Ectodermal cell (in vitro differentiated cells): Measurements from ENCODE around the gene TOLLIP.

Source experiments
- H3K27ac ChIP-seq: 2 replicates; pipeline ENCODE4 v1.7.0; 2013; ENCODE audit warnings: mild to moderate bottlenecking, low read depth, low read length; ENCODE audit not compliant: insufficient read depth, poor library complexity, severe bottlenecking
- H3K27me3 ChIP-seq: 2 replicates; pipeline ENCODE4 v1.7.0; 2013; ENCODE audit warnings: mild to moderate bottlenecking, low read length; ENCODE audit not compliant: insufficient read depth, control insufficient read depth, poor library complexity, severe bottlenecking
- H3K36me3 ChIP-seq: one replicate; pipeline ENCODE4 v1.7.0; 2013; ENCODE audit warnings: low read length; ENCODE audit not compliant: control insufficient read depth, insufficient read depth
- H3K4me1 ChIP-seq: one replicate; pipeline ENCODE4 v1.7.0; 2013; ENCODE audit warnings: low read length; ENCODE audit not compliant: control insufficient read depth, insufficient read depth
- H3K4me3 ChIP-seq: 2 replicates; pipeline ENCODE4 v1.7.0; 2013; ENCODE audit warnings: low read depth, low read length, control low read depth; ENCODE audit not compliant: insufficient read depth
- H3K9me3 ChIP-seq: 2 replicates; pipeline ENCODE4 v1.7.0; 2013; ENCODE audit warnings: mild to moderate bottlenecking, low read length, moderate library complexity; ENCODE audit not compliant: control insufficient read depth
- WGBS, 2 experiments: methylation state at CpG; one replicate each; pipeline ENCODE4 v1.1.7; 2013; ENCODE audit warnings: missing lambda C conversion rate in 2 of 2; 5-methylcytosine and 5-hydroxymethylcytosine counted together

The TOLLIP gene

DNA sequence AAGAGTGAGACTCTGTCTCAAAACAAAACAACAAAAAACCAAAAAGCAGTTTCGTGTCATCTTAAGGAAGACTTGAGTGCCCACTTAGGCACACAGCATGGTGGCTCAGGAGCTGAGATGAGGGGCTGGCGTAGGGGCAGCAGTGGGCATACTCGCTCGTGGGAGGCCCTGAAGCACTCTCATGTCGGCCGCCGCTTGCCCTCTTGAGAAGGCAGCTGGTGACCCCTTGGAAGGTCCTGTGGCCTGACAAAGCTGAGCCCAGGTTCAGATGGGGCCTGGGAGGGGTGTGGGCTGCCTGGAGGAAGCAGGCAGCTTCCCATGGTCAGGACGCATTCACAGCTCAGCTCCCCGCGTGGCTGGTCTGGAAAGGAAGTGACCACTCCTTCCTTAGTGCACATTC lies 71.6 kb downstream of the TOLLIP start:
- H3K27ac ChIP-seq = no peak overlapping the region
- H3K9me3 ChIP-seq = no peaks in the 10 kb centered on the region
- 87 to 90% methylated on average over 10 of the region's 10 CpGs for WGBS, 2 experiments
- no peaks in the 10 kb centered on the region for H3K27me3 ChIP-seq
- no peak overlapping the region for H3K4me3 ChIP-seq
- H3K36me3 ChIP-seq = no peaks in the 10 kb centered on the region
- H3K4me1 ChIP-seq = no peaks in the 10 kb centered on the region

- H3K36me3 ChIP-seq = no peaks in the 10 kb centered on the region
- H3K4me3 ChIP-seq = no peak overlapping the region
- no peaks in the 10 kb centered on the region for H3K4me1 ChIP-seq
- WGBS, 2 experiments = 87 to 92% methylated on average over 13 of the region's 13 CpGs
- H3K27me3 ChIP-seq = no peaks in the 10 kb centered on the region
- H3K9me3 ChIP-seq = no peaks in the 10 kb centered on the region
- no peak overlapping the region for H3K27ac ChIP-seq
Observed at GRCh38 chr11:1237128-1237580, 72.3 kb downstream of the TOLLIP start.

- Histone ChIP-seq H3K4me1 (no peaks in the 10 kb centered on the region), H3K36me3 (no peaks in the 10 kb centered on the region), H3K4me3 (no peak overlapping the region), H3K27me3 (no peaks in the 10 kb centered on the region), H3K9me3 (no peaks in the 10 kb centered on the region), H3K27ac (no peak overlapping the region)
- WGBS, 2 experiments = 90 to 91% methylated on average over 37 of the region's 37 CpGs
Observed at GRCh38 chr11:1236316-1237127, 72.9 kb downstream of the TOLLIP start.

DNA sequence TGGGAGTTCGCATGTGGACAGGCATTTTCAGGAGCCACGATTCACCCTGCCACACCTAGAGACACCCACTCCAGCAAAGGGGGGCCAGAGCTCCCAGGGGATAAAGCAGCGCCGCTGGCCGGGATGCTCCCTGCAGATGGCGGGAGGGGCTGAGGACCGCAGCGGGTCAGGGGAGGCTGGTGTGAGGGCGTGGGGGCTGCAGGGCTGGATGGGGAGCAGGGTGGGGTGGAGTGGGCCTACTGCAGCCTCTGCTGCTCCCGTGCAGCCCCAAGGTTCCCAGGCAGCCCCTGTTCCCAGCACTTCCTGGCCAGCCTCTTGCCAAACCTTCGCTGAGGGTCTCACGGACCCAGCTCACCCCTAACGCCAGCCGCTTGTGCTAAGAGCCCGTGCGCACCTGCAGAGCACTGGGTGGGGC lies 73.5 kb downstream of the TOLLIP start:
- Histone ChIP-seq H3K27me3 (no peaks in the 10 kb centered on the region), H3K36me3 (no peaks in the 10 kb centered on the region), H3K9me3 (no peaks in the 10 kb centered on the region), H3K27ac (no peak overlapping the region), H3K4me1 (no peaks in the 10 kb centered on the region), H3K4me3 (no peak overlapping the region)
- 87 to 88% methylated on average over 16 of the region's 16 CpGs for WGBS, 2 experiments

DNA sequence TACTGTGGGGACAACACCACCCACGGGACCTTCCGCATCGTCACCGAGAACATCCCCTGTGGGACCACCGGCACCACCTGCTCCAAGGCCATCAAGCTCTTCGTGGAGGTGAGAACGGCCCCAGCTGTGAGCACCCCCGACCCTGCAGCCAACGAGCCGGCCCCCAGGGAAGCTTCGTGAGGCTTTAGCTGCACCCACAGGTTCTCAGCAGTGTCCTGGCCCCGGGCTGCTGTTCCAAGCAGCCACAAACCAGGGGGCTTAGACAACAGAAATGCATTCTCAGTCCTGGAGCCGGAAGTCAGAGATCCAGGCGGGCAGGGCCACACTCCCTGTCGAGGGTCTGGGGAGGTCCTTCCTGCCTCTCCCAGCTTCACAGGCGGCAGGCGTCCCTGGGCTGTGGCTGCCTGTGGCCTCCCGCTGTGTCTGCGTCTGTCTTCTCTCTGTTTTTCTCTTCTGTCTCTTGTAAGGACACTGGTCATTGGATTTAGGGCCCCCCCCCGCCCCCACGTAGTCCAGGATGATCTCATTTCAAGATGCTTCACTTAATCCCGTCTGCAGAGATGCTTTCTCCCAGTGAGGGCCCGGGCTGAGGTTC lies 74.0 kb downstream of the TOLLIP start:
- Histone ChIP-seq H3K4me1 (no peaks in the 10 kb centered on the region), H3K27ac (no peak overlapping the region), H3K27me3 (no peaks in the 10 kb centered on the region), H3K36me3 (no peaks in the 10 kb centered on the region), H3K9me3 (no peaks in the 10 kb centered on the region), H3K4me3 (no peak overlapping the region)
- WGBS, 2 experiments = 83 to 84% methylated on average over 23 of the region's 23 CpGs

DNA sequence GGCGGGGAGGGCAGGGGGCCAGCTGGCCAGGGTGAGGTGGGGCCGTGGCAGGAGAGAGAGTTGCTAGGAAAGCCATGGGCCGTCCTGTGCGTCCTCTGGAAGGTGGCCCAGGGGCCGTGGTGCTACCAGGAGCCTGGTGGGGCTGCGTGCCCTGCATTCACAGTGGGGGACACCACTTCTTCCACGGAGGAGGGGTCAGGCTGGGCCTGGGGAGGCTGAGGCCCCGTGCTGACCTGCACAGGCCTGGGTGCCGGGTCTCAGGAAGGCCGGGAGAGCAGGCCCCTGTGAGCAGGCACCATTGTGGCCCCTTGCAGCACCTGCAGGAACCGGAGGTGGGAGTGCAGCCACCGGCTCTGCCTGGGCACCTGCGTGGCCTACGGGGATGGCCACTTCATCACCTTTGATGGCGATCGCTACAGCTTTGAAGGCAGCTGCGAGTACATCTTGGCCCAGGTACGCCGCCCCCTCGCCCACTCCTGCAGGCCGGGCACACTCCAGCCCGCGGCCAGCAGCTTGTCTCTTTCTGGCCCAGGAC lies 74.6 kb downstream of the TOLLIP start:
- no peak overlapping the region for H3K4me3 ChIP-seq
- H3K27me3 ChIP-seq = no peaks in the 10 kb centered on the region
- H3K36me3 ChIP-seq = no peaks in the 10 kb centered on the region
- 91 to 92% methylated on average over 23 of the region's 23 CpGs for WGBS, 2 experiments
- H3K27ac ChIP-seq = no peak overlapping the region
- no peaks in the 10 kb centered on the region for H3K9me3 ChIP-seq
- no peaks in the 10 kb centered on the region for H3K4me1 ChIP-seq

GRCh38 chr11:1234054-1234720 lies 75.2 kb downstream of the TOLLIP start:
- WGBS, 2 experiments = 89 to 91% methylated on average over 20 to 22 of the region's 22 CpGs
- Histone ChIP-seq H3K4me1 (no peaks in the 10 kb centered on the region), H3K4me3 (no peak overlapping the region), H3K36me3 (no peaks in the 10 kb centered on the region), H3K9me3 (no peaks in the 10 kb centered on the region), H3K27me3 (no peaks in the 10 kb centered on the region), H3K27ac (no peak overlapping the region)

DNA sequence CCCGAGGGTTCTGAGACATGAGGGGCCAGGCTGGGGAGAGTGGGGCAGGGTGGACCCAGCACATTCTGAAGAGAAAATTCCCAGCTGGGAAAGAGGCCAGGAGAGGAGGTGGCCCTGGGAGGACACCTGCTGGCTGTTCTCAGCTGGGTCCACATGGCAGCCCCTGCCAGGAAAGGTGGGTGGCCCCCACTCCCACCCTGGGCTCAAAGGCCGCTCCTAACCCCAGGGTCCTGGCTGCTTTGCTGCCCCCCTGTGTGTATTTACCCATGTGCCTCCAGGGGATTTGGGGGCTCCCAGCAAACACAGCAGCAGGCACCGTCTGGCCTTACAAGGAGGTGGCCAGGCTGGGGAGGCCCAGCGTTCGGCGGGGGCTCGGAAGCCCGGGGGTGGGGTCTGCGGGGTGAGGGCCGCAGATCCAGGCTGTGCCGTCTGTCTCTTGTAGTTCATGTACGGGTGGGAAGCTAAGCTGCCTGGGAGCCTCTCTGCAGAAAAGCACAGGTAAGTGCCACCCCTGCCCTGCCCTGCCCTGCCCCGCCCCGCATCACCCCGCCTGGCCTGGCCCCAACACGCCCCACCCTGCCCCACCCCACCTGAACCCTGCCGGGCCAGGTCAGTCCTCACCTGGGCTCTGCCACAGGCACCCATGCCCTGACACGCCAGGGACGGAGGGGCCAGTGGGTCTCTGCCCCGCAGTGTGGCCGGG lies 75.9 kb downstream of the TOLLIP start:
- Histone ChIP-seq H3K36me3 (no peaks in the 10 kb centered on the region), H3K9me3 (no peaks in the 10 kb centered on the region), H3K27me3 (no peaks in the 10 kb centered on the region), H3K4me1 (no peaks in the 10 kb centered on the region), H3K4me3 (no peak overlapping the region), H3K27ac (no peak overlapping the region)
- 89 to 90% methylated on average over 21 of the region's 21 CpGs for WGBS, 2 experiments

- Histone ChIP-seq H3K27ac (no peak overlapping the region), H3K27me3 (no peaks in the 10 kb centered on the region), H3K4me3 (no peak overlapping the region), H3K36me3 (no peaks in the 10 kb centered on the region), H3K4me1 (no peaks in the 10 kb centered on the region), H3K9me3 (no peaks in the 10 kb centered on the region)
- WGBS, 2 experiments = 92 to 93% methylated on average over 30 of the region's 30 CpGs
Observed at GRCh38 chr11:1232883-1233321, 76.5 kb downstream of the TOLLIP start.
